Activated CD4-positive, alpha-beta T cell treated with anti-CD3 and anti-CD28 coated beads for 4 hours (primary cell): ENCODE data around the gene RIPPLY3.
"Not testable (repeated sequence)": the region's sequence is repeated elsewhere in the genome, so short reads cannot be mapped to it uniquely, and the experiment has no call there.

Source experiments
- DNase-seq, 2 donors: peaks; one replicate each; pipeline ENCODE4 v3.0.0-alpha.2; 2020

The RIPPLY3 gene

GRCh38 chr21:37026499-37026898 is 20.0 kb downstream of the RIPPLY3 start:
- no peak for DNase-seq

GRCh38 chr21:37028570-37028969 is 22.1 kb downstream of the RIPPLY3 start:
- no peak for DNase-seq

- no peak for DNase-seq
These were observed 24.4 kb downstream of the RIPPLY3 start for GRCh38 chr21:37030864-37031263.

- DNase-seq: no peak
These were observed 25.8 kb downstream of the RIPPLY3 start for GRCh38 chr21:37032293-37032692.

- DNase-seq: no peak
These were observed 26.5 kb downstream of the RIPPLY3 start for GRCh38 chr21:37032877-37033471.

- DNase-seq: not testable (repeated sequence)
These were observed 27.9 kb downstream of the RIPPLY3 start for GRCh38 chr21:37034394-37034793.

GRCh38 chr21:37036177-37036576 is 29.7 kb downstream of the RIPPLY3 start:
- no peak for DNase-seq

GRCh38 chr21:37039411-37040075 is 33.0 kb downstream of the RIPPLY3 start:
- DNase-seq: no peak

GRCh38 chr21:37040212-37040611 is 33.7 kb downstream of the RIPPLY3 start:
- no peak for DNase-seq

- no peak for DNase-seq
These were observed 35.3 kb downstream of the RIPPLY3 start for GRCh38 chr21:37041706-37042271.

GRCh38 chr21:37043818-37044217 is 37.3 kb downstream of the RIPPLY3 start:
- DNase-seq: no peak

- no peak for DNase-seq
These were observed 38.1 kb downstream of the RIPPLY3 start for GRCh38 chr21:37044643-37045042.

- DNase-seq: no peak
These were observed 38.6 kb downstream of the RIPPLY3 start for GRCh38 chr21:37045149-37045548.

- no peak for DNase-seq
These were observed 39.1 kb downstream of the RIPPLY3 start for GRCh38 chr21:37045556-37045955.

- no peak for DNase-seq
These were observed 40.6 kb downstream of the RIPPLY3 start for GRCh38 chr21:37047079-37047478.

- DNase-seq: not testable (repeated sequence)
These were observed 43.2 kb downstream of the RIPPLY3 start for GRCh38 chr21:37049741-37050140.

GRCh38 chr21:37055271-37055855 is 48.9 kb downstream of the RIPPLY3 start:
- DNase-seq: no peak

GRCh38 chr21:37057614-37058013 is 51.1 kb downstream of the RIPPLY3 start:
- no peak for DNase-seq

- no peak for DNase-seq
These were observed 51.8 kb downstream of the RIPPLY3 start for GRCh38 chr21:37058261-37058660.

GRCh38 chr21:37059181-37059580 is 52.7 kb downstream of the RIPPLY3 start:
- no peak for DNase-seq

GRCh38 chr21:37060296-37060695 is 53.8 kb downstream of the RIPPLY3 start:
- no peak for DNase-seq

- DNase-seq: no peak
These were observed 55.6 kb downstream of the RIPPLY3 start for GRCh38 chr21:37061926-37062592.

GRCh38 chr21:37062593-37062935 is 56.1 kb downstream of the RIPPLY3 start:
- DNase-seq: no peak

- DNase-seq: no peak
These were observed 56.9 kb downstream of the RIPPLY3 start for GRCh38 chr21:37063433-37063832.
